ENCODE results near the gene COMMD3.

The COMMD3 gene

DNA sequence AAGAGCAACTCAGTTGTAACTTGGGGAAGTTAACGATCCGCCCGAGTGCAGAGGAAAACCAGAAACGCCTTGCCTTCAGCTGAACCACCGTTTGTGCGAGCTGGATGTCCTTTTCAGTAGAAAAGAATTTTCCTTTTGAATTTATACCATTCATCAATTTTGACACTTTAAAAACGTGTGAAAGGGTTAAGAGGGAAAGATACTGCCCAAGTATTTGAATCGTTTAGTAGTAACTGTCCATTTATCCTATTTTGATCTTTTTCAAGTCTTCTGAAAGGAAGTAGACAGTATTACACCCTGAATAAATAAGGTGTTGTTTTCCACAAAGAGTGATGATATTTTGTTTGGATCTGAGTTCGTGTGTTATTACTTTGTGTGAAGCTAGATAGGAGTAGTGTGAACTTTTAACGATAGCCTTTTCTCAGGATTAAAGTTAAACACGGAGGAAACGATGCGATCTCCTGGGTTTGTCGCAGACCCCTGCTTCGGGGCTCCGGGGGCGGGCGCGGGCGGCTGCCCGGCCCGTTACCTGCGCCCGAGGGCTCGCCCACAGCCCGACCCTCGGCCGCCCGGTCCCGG, 3.9 kb downstream of the COMMD3 start:
- DNase-seq (ENCODE audit: low spot score) = no peak

DNA sequence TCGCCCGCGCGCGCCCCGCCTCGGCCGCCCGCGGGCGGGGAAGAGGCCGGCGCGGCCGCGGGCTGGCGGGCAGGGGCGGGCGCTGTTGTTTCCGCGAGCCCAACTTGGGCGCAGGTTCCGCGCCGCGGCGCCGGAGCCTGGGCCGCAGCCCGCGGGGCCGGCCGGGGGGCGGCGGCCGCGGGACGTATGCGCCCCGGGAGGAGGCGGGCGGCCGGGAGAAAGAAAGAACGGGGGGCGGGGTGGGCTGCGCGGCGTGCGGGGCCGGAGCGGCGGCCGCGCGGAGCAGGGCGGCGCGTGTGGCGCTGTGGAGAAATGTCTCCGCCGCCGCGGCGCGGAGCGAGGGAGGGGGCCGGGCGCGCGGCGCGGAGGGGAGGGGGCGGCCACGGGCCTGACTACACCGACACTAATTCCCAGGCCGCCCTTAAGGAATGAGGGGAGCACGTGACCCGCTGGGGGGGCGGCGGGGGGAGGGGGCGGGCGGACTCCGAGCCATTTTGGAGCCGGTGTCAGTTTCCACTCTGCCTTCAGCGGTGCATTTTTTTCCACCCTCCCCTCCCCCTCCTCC, 4.5 kb downstream of the COMMD3 start, which contains the start of gene BMI1:
Gene BMI1 (plus strand): TSS at position 509 of the 565 bp plus-strand sequence. CDS start 5,351 bp downstream, outside the sequence.
- peak; percentile 90 for DNase-seq (ENCODE audit: low spot score)

DNA sequence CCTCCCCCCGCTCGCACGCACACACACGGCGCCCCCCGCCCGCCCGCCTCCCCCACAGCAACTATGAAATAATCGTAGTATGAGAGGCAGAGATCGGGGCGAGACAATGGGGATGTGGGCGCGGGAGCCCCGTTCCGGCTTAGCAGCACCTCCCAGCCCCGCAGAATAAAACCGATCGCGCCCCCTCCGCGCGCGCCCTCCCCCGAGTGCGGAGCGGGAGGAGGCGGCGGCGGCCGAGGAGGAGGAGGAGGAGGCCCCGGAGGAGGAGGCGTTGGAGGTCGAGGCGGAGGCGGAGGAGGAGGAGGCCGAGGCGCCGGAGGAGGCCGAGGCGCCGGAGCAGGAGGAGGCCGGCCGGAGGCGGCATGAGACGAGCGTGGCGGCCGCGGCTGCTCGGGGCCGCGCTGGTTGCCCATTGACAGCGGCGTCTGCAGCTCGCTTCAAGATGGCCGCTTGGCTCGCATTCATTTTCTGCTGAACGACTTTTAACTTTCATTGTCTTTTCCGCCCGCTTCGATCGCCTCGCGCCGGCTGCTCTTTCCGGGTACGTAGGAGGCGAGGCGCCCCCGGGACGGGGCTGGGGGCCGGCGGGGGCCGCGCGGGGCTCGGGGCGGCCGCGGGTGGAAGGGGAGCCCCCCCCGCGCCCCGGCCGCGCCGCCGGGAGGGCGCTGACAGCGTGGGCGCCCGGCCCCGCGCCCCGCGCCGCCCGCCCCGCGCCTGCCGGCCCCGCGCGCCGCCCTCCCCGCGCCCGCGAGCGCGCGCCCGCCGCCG, 5.2 kb downstream of the COMMD3 start:
- DNase-seq (ENCODE audit: low spot score) = peak; percentile 77

DNA sequence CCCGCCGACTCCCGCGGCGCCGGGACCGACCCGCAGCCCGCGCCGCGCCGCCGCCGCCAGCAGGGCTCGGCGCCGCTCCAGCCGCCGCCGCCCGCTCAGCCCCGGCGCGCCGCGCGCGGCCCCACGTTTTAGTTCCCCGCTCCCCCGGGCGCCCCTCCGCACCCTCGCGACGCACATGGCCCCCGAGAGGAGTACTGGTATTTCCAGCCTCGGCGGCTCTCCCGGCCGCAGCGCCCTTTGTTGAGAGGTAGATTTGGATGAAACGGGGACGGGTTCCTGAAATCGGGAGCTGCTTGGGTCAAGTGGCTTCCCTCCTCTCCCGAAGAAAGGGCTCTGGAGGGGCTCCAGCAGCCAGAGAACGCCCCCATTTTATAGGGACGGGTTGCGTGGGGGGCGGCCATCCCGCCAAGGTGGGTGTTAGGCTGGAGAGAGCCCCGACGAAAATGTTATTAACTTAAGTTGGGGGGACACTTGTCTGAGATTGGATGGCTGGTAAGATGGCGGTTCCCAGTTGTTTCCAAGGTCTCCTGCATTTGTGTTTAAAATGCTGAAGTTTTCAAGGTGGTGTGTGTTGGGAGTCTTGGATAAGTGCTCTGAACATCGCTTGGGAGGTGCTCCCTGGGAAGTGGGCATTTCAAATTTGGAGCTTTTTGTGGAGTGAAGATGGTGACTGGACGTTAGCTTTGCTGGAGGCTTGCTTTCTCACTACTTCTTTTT, 5.9 kb downstream of the COMMD3 start:
- peak; percentile 12 for DNase-seq (ENCODE audit: low spot score)

DNA sequence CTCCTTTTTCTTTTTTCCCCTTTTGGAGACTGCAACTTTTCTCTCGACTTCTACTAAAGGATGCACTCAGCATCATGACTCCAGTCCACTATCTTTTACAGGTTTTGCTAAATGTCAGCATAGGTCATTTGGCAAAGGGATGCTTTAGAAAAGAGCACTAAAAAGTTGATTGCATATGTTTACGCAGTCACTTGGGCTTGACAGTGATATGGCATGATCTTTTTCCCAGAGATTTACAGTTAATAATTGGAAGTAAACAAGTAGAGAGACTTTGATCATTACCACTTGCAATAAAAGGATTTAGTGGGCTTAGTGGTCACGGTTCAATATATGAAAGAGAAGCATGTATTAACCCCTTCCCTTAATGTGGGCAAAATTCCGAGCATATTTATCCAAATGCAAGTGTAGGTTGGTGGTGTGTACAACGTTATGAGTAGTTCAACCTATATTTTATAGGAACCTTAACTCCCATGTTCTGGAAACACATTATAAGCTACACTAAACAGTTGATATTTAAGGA, 6.5 kb downstream of the COMMD3 start:
- no peak for DNase-seq (ENCODE audit: low spot score)

DNA sequence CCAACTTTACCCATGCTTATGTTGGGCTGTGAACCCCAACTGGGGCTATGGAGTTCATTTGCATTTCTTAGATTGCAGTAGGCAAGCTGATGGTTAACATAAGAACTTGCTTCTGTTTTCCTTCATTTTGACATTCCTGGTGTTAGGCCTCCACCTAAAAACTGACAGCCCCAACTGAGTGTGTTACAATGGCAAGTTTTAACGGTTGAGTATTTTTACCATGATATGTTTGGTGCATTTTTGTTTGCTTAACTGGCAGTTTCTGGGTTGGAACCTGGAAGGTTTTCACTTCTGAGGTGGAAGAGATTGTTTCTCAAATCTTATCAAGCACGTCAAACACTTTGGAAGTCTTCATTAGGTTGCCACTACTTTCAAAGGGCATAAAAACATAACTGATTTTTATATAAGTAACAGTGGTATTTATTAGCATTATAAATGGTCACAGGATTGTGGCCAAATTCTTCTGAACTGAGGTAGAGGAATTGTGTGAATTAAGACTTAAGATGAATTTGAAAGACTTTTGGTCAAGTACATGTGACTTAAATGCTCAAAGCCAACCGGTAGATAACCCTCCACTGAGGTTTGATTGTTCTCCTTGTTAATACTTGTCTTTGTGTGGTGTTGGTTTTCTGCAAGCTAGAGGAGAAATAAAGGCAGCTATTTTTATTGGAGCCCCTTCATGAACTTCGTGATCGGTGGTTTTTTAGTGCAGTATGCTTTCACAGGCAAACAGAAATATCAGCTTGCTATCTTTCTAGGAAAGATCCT, 7.5 kb downstream of the COMMD3 start:
- DNase-seq (ENCODE audit: low spot score) = no peak

DNA sequence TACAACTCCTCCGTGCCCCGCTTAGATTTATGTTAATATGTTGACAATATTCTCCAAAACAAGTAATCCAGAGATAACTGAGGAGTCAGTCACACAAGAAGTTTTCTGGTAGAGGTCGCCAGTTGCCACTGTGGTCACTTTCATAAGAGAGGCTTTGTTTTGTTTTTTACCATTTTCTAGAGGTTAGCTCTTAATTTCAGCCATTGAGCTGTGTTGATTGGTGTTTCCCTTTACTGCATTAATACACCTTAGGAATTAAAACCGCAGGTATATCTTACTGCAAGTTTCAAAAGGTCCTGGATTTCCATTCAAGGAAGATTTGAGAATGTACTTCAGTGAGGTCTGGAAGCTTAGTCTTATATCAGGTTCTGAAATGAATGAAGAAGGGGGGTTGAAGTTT, 8.2 kb downstream of the COMMD3 start:
- no peak for DNase-seq (ENCODE audit: low spot score)

DNA sequence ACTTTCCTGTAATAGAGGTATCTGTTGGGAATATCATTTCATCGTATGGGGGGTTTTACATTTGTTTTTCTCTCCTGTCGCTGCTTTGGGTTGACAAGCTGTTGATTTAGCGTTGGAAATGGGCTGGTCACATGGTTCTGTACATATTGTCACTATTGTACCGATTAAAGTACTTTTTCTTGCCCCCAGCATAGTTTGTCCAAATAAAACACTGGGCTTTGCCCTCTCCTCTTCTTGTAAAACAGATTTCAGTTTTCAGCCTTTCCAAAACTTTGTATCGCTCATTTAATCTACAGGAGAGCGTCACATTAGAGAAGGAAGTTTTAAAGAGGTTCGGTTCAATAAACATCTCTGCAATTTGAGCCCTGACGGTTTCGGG, 8.7 kb downstream of the COMMD3 start:
- no peak for DNase-seq (ENCODE audit: low spot score)

DNA sequence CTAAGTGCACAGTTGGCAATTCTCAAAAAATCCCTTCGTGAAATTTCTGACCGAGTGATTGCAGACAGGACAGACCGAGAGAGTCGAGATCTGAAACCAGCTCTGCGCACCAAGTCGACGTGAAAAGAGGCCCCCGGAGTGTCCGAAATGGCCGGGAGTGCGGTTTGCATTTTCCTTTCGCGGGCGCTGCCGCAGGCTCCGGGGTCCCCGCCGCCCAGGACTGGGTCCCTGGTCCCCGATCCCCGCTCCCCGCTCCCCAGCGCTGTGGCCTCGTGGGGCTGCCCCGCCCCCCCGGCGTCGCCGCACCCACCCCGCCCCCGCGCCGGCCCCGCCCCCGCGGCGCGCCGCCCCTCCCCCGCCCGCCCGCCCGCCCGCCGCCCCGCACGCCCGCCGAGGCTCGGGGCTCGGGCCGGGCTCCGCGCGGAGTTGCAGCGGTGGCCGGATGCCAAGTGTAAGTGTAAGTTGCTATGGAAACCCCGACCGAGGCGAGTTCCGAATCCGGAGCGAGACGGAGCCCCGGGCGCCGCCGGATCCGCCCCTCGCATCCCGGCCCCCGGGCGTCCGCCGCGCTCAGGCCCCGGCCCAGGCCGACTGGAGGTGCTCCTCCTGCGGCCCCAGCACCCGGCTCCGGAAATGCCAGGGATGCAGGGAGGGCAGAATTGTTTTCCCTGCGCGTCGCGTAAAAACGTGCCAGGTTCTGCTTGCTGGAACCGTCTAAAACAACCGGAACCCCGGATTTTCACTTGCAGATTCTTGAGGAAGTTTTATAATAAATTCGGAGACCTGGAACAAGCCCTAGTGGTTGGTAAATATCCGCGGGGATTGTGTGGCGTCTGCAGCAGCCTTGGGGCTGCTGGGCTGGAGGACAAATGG, 9.3 kb downstream of the COMMD3 start:
- peak; percentile 89 for DNase-seq (ENCODE audit: low spot score)

DNA sequence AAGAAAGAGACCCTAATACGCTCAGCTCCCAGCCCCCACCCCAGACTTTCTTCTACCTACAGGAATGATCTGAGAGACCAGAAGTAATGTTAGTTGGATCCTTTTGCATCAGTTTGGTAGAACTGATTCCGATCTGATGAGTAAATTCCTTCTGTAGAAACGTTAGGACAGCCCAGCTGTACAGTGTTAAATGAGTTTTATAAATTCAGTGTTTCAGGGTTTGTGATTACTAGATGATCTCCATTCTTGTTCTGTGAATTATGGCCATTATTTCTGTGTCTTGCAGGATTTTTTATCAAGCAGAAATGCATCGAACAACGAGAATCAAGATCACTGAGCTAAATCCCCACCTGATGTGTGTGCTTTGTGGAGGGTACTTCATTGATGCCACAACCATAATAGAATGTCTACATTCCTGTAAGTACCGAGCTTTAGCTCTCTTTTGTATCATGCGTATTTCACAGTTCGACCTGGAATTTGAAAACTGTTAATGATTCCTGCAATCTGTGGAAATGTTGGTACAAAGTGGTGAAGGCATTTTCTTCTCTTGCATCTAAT, 10.0 kb downstream of the COMMD3 start:
- no peak for DNase-seq (ENCODE audit: low spot score)

DNA sequence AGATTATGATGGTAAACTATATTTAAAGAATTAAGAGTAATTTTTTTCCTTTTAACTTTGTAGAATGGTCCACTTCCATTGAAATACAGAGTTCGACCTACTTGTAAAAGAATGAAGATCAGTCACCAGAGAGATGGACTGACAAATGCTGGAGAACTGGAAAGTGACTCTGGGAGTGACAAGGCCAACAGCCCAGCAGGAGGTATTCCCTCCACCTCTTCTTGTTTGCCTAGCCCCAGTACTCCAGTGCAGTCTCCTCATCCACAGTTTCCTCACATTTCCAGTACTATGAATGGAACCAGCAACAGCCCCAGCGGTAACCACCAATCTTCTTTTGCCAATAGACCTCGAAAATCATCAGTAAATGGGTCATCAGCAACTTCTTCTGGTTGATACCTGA, 13.0 kb downstream of the COMMD3 start:
- DNase-seq (ENCODE audit: low spot score) = no peak

DNA sequence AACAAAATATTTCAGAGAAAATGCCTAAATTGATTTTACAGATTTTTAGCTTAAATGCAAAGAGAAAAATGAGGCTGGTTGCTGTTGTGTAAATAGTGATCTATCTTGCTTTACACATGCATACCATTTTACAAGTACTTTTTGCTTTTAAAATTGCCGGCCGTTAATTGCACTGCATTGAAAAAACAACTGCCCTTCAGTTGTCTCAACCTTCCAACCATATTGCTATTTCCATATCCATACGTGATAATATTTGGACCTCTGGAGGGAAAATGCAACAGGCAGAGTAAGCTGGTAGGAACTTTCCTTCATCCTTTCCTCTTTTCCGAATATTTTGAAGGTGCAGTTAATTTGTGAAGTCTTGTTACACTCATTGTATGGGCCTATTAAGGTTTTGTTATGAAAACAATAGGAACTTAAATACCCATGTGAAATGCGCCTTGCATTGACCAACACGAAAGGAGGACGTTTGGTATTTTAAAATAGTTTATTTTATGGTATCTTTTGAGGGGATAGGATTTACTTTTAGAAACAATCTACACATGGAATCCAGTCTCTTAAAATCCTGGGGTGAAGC, 16.0 kb downstream of the COMMD3 start:
- DNase-seq (ENCODE audit: low spot score) = no peak

DNA sequence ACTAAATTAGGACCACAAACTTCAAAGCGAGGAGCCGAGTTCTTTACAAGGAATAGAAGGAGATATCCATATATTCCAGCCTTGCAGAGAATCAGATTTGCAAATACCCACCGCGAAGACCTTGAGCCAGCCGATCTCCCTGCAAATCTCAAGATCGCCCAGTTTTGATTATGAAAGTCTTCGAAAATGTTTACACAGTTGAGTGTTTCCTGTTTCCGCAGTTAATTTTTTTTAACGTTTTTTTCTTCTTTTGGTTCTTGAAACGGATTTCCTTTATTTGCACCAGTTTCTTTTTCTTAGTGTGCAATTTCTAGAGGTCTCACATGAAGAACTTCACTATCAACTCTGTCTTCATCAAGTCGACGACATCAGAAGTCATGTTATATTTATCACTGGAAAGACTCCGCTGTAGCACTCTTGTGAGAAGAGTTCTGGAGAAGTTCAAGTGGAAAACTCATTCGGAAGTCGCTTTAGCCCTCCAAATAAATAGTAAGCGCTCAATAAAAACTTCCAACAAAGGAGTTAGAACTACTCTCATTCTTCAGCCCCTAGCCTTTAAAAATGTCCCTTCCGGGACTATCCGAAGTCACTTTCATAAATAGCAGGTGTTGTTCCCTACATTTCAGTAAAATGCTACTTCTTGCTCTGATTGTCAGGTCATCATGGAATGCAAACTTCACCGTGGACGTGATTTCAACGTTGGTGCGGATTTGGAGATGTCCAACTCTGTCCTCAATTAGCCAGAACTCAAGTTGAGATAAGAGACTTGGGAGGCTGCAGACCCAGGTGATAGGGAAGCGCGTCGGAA, 17.2 kb downstream of the COMMD3 start:
- DNase-seq (ENCODE audit: low spot score) = no peak

DNA sequence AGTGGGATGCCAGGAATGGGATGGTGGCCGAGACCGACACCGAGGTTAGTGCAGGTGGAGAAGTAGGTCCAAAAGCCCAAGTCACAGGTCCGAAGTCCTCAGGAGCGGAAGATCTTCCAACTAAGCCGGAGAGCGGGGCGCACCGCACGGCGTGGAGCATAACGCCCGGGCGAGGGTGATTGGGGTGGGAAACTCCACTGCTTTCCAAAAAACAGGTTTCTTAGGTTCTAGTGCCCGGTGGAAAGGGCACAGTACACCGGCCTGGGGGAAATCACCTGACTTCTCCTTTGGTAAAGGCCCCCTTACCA, 17.7 kb downstream of the COMMD3 start:
- no peak for DNase-seq (ENCODE audit: low spot score)

DNA sequence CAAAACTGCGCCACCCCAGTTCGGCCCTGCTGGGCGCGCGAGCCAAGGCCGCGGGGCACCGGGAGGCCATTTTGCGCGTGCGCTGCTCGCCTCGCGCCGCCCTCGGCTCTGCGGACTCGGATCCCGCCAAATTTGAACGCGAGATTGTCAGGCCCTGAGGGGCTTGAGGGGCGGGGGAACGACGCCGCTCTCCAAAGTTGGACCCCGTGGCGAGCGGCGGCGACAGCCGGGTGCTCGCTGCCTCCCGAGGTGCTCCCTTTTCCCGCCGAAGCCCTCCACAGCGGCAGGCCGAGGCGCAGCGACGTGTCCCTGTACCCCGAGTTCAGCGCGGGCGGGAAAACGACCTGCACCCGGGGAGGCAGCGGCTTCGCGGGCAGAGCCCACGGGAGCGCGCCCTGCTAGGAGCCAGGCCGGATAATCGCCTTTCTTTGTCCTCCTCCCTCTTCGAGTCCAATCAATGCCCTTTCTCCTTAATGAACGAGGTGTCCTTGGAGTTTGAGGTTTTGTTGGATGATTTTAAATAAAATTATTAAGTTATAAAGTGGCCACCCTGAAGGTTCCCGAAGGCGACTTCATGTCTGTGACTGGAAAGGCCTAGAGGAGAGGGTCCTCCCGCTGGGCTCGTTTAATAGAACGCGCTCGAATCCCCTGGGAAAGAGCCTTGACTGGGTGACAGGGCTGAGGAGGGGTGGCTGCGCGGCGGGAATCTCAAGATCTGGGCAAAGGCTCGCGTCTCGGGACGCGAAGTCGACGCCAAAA, 18.4 kb downstream of the COMMD3 start:
- peak; percentile 11 for DNase-seq (ENCODE audit: low spot score)

DNA sequence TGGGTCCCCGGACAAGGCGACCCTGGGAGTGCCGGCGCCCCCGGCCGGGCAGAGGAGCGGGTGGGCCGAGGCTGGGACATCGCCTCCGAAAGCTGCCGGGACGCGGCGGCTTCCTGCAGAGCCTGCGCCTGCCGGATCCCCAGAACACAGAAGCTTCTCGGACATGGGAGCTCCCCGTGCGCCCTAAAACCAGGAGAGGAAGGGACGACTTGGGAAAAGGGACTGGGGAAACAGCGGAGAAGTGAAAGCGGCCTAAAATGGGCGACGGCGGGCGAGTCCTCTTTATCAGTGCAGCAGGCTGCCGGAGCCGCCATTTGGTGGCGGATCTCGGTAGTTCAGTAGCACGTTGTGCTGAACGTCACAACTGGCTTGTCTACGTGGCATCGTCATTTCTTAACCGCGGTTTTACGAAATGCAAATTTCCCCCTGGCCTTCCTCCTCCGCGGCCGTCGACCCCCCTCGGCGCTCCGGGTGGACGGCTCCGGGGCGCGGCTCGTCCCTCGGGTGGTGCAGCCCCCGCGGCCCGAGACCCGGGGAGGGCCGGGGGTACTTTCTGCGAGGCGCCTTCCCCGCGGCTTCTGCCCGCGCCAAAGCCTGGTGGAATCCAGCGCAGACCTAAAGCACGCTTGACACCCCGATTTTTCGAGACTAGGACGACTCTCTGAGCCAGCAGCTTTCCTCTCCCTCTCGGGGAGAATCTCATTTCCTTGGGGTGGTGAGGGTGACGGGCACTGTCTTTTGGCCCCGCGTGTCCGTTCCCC, 19.2 kb downstream of the COMMD3 start:
- DNase-seq (ENCODE audit: low spot score) = peak; percentile 74

DNA sequence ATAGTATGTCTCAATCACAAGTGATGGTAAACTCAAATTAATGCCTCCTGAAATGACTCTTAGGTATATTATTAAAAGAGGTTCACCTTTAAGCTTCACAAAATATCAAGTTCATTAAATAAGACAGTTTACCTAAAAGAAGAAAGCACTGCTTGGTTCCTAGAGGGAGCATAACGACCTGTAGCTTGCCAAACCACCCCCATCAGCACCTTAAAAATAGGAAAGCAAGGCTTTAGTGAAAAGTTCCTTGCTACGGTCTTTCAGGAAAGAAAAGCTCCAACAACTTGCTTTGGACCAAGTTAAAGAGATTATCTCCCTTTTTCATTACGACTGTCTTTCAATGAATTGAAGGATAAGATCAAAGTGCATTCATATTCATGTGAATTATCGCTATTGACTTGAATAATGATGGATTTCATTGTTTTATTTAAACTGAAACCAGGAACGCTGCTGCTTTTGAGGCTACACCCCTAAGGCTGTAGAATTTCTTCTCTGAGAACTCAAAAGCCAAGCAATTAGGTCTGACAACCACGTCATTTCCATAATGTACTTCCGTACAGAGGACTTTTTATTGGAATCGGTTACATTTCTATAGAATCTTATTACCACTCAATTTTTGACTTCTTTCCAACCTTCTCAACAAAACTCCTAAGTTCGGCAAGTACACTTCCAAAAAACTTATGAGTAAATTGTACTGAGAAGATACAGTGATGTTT, 22.2 kb downstream of the COMMD3 start:
- no peak for DNase-seq (ENCODE audit: low spot score)

Data from AG20443 (cell line).